Head of caudate nucleus (tissue), 42 donors: Measurements from ENCODE around the gene ZSWIM2.
"Not testable (repeated sequence)": the region's sequence is repeated elsewhere in the genome, so short reads cannot be mapped to it uniquely, and the experiment has no call there.

Experiments used
- DNase-seq, 42 donors: peaks; one replicate each; pipeline versions ENCODE4 v3.0.0 to v3.0.0-alpha.2; 2020 to 2021; ENCODE audit warnings: mixed read lengths in 7 of 42
- intact Hi-C: fragments of 100-400 bp; cut with DNase I; formaldehyde crosslinking; loops from one replicate; pipeline ENCODE4 v1.15.0; 2022

The ZSWIM2 gene

DNA sequence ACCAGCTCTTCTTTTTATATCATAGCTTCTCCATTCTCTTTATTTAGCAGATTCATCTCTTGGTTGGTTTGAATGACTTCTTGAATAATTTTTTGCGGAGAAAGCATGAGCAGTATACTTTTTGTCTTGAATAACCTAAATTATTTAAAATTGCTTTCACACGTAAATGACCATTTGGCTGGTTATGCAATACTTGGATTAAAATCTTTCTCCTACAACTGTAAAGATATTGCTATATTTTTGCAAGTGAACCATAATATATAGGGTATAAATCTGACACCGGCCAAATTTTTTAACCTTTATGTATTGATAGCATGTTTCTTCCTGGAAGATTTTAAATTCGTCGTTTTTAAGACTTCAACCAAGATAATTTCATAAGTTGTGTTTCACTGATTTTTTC lies 6.2 kb upstream of the ZSWIM2 start:
- intact Hi-C loops, result no loop called here
- no peak for DNase-seq

DNA sequence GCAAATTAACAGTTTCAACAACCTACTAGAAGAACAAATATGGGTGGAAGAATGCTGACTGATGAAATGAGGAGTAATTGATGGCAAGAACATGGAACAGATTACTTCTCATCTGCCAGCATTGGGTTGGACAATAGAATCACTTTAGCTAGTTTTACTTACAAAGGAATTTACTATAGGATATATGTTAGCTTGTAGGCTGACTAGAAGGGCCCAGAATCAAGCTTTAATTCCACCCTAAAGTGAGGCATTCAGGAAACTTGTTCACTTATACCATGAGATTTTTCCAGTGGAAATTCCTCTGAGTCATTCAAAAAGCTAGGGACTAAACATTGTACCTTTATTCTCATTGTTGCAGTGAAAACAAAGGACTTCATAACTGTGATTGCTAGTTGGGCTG lies 5.0 kb upstream of the ZSWIM2 start:
- intact Hi-C loops, result no loop called here
- DNase-seq, result no peak

DNA sequence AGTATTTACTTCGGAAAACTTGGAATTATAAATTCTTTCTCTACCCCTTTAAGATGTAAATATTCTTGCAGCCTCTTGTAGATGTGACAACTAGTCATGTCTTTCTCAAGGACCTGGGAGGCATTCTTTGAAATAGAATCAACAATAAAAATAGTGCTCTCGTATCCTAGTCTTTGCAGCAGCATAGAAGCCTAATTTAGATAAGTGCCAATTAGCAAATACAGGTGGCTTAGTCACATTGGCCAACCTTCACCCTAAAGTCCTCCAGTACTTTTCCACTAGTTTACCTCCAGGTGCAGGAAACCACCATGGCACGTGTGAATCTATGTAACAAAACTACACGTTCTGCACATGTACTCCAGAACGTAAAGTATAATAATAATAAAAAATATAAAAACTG lies 3.5 kb upstream of the ZSWIM2 start:
- intact Hi-C loops, result no loop called here
- no peak for DNase-seq

DNA sequence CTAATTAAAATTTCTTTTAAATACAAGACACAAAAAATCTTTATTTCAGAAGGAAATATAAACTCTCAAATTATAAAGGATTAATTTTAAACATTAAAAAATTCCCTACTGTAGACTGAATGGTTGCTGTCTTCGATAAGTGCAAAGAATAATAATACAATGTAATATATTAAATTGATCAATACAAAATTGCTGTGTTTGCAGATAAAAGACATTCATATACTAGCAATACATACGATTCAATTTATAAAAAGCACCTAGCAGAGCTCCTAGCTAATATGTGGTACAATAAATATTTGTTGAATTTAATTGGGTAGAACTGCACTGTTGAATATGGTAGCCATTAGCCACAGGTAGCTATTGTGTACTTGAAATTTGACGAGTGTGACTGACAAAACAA lies 6.6 kb downstream of the ZSWIM2 start:
- intact Hi-C loops, result no loop called here
- DNase-seq, result no peak

DNA sequence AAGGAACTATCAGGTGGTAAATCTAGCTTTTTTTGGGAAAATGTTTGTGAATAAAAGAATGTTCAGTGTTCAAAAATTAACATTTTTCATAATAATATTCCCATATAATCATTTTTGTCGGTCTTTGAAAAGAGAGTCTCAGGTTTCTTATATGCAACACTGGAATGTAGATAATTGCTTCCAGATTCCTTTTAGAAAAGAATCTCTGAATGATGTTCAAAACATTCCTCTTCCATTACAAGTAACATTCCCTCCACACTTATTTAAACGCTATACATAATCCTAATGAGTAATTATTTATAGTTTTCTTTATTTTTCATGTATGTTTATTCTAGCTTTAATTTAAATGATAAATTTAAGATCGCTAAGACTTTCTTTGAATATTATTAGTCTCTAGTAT lies 7.0 kb downstream of the ZSWIM2 start:
- no peak for DNase-seq
- intact Hi-C loops, result no loop called here

DNA sequence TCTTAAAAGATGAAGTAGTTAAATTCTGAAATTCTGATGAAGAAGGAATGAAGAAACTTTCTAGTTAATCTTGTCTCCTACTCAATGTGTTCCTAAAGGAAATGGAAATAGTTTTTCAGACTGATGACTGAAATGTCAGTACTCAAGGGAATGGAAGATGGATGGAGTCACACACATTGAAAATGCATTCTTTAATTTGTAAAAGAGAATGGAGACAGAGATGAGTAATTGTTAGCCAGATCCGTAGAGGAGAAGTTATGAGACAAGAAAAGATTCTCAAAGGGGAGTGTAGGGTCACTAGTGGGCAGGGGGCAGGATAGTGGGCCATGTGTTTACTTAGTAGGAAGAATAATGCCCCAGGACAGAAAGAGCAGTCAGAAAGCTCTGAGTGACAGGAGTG lies 13.3 kb downstream of the ZSWIM2 start:
- no peak for DNase-seq
- intact Hi-C loops, result no loop called here

DNA sequence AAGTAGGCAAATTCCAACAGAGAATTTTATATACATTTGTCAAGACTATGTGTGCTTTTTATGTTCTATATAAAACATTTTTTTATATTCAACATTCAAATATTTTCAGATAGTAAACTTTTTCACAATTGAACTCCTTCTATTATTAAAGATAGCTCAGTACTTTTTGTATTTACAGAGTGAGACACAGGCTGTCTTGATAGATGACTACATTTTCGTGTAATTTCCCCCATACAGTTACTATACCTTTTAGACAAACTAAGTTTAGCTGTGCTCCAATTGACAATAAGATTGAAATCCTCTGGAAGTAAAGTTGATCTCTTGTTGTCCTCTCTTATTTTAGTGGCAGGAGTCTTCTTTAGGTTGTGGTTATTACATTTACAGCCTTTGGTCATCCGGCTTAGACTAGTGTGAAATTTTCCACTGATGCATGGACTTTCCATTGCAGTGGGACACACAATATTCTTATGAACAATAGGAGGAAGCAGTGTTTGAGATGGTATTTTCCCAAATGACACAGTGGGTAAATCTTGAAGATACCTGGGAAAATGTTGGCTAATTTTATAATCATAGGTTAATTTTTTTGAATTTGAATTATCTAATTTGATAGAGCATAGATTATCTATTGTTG lies 21.0 kb downstream of the ZSWIM2 start:
- DNase-seq, result no peak
- intact Hi-C loops, result no loop called here

DNA sequence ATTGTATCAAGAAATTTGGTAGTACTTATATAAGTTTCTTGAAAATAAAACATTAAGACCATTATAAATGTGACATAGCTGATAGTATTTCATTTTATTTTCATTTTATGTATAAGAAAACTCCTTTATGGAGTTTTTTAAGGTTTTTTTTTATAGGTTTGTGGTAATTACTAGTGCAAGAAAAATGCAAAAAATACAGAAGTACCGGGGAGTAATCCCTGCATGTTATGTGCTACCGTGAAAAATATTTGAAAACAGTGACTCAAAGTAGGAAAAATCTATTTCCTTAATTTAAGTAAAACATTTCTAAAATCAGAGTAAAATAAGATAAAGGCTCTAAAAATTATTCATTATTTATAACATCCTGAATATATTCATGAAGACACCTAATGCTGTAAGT lies 21.6 kb downstream of the ZSWIM2 start:
- DNase-seq, result no peak
- intact Hi-C loops, result no loop called here

DNA sequence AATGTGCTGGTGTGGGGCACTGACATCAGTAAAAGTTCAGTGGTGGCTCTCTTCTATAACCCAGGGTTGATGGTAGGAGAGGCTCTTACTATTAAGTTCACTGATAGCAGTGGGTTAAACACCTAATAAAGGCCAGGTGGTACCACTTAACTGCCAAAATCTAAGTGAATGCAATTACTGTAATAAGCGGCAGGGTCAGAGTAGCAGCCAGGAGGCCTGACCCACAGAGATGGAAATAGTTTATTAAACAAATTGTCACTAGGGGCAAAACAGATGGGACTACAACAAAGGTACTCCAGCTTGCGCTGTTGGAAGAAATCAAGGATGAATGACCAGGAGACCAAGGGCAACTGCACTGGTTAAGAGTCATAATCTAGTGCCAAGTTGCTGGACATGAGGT lies 26.6 kb downstream of the ZSWIM2 start:
- intact Hi-C loops, result no loop called here
- no peak for DNase-seq

DNA sequence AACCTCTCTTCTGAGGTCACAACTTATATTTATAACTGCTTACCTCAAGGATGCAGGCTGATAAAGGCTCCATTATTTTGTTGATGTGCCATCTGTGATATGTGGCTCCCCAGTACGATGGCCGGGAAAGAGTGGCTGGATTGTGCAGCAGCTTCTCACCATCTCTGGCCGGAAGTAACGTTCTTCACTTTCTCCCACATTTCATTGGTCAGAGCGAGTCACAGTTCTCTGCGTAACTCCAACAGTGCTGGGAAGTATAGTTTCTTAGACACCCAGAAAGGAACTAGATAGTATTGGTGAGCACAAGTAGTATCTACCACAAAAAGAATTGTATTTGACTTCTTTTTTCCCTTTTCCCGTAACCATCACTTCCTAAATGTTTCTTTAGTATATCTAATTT lies 28.7 kb downstream of the ZSWIM2 start:
- intact Hi-C loops, result no loop called here
- DNase-seq, result no peak

DNA sequence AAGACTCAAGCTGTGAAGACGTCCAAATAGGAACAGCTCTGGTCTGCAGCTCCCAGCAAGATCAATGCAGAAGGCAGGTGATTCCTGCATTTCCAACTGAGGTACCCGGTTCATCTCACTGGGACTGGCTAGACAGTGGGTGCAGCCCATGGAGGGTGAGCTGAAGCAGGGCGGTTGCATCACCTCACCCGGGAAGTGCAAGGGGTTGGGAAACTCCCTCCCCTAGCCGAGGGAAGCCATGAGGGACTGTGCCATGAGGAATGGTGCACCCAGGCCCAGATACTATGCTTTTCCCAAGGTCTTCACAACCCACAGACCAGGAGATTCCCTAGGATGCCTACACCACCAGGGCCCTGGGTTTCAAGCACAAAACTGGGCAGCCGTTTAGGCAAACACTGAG lies 37.2 kb downstream of the ZSWIM2 start:
- not testable (repeated sequence) for DNase-seq

DNA sequence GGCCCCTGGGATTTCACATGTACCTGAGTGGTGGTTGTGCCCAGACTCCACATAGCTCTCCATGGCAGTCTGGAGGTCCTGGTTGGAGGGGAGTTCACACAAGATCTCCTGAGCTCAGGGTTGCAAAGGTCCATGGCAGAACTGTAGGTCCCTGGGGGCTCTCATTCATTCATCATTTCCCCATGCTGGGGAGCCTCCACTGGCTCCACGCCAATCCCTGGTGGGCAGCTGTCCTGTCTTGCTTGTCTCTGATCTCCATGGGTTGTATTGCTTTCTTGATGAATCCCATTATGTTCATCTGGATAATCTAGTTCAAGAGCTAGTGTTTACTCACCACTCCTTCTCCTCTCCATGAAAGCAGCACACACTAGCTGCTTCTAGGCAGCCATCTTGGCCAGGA lies 42.4 kb downstream of the ZSWIM2 start:
- intact Hi-C loops, result no loop called here
- DNase-seq, result no peak

More for the DNA sequence above, 37.2 kb downstream of the ZSWIM2 start:
- intact Hi-C loops, result not testable (repeated sequence)

DNA sequence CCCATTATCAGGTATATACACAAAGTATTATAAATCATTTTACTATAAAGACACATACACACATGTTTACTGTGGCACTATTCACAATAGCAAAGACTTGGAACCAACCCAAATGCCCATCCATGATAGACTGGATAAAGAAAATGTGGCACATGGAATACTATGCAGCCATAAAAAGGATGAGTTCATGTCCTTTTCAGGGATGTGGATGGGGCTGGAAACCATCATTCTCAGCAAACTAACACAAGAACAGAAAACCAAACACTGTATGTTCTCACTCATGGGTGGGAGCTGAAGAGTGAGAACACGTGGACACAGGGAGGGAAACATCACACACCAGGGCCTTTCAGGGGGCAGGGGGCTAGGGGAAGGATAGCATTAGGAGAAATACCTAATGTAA lies 50.4 kb downstream of the ZSWIM2 start:
- intact Hi-C loops, DNase-seq: not testable (repeated sequence)

DNA sequence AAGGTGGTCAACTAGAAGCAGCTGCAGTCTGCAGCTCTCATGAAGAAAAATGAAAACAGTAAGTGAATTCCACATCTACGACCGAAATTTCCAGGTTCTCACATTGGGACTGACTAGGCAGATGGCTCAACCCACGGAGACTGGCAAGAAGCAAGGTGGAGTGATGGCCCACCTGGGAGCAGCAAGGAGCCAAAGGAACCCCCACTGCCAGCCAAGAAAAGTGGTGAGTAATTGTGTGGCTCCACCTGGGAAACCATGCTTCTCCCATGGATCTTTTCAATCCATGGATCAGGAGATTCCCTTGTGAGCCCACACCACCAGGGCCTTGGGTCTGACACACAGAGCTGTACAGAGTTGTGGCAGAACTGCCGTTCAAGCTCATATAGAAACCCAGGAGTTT lies 64.0 kb downstream of the ZSWIM2 start:
- DNase-seq, result no peak
- intact Hi-C loops, result no loop called here

DNA sequence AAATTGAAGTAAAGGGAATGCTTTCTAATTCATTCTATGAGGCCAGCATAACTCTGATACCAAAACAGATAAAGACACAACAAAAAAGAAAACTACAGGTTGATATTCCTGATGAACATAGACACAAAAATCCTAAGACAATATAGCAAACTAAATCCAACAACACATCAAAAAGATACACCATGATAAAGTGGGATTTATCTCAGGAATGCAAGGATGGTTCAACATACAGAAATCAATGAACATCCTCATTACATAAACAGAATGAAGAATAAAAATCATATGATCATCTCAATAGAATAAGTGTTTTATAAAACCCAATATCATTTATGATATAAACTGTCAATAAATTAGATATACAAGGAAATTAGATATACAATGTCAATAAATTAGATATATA lies 65.7 kb downstream of the ZSWIM2 start:
- intact Hi-C loops, result no loop called here
- DNase-seq, result no peak

DNA sequence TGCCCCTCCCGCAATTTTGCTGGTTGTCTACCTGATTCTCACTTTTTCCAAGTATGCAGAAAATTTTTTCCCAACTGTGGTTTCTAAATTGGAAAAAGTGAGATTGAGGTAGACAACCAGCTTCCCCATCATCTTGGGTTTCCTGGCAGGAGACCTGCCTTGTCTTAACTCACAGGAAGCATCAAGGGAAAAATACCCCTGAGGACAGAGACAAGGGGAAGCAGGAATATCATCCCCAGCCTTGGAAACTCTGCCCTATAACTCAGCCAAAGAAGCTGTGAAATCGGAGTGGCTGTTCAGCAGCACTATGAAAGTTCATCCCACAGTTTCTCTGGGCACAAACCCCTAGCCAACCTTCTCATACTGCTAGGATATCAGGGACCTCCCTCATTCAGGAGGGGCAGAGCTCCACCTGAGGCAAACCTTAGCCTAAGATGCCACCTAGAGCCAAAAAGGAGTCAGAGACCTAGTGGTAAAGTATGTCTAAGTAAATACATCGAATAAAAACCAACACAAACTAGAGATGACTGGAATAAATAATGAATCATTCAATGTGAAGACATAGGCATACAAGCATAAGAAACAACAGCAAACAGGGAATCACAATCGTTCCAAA lies 68.2 kb downstream of the ZSWIM2 start:
- intact Hi-C loops, result no loop called here
- no peak for DNase-seq
